Measurements from ENCODE around the gene BMF. TPM values are rescaled to one million over a fixed set of nuclear protein-coding genes. Genes with fewer than 3 reads are reported as not detected.
"Not testable (repeated sequence)": the region's sequence is repeated elsewhere in the genome, so short reads cannot be mapped to it uniquely, and the experiment has no call there.

The BMF gene
- total RNA-seq, 1 donor from 2014 or later, result 27.2 TPM

DNA sequence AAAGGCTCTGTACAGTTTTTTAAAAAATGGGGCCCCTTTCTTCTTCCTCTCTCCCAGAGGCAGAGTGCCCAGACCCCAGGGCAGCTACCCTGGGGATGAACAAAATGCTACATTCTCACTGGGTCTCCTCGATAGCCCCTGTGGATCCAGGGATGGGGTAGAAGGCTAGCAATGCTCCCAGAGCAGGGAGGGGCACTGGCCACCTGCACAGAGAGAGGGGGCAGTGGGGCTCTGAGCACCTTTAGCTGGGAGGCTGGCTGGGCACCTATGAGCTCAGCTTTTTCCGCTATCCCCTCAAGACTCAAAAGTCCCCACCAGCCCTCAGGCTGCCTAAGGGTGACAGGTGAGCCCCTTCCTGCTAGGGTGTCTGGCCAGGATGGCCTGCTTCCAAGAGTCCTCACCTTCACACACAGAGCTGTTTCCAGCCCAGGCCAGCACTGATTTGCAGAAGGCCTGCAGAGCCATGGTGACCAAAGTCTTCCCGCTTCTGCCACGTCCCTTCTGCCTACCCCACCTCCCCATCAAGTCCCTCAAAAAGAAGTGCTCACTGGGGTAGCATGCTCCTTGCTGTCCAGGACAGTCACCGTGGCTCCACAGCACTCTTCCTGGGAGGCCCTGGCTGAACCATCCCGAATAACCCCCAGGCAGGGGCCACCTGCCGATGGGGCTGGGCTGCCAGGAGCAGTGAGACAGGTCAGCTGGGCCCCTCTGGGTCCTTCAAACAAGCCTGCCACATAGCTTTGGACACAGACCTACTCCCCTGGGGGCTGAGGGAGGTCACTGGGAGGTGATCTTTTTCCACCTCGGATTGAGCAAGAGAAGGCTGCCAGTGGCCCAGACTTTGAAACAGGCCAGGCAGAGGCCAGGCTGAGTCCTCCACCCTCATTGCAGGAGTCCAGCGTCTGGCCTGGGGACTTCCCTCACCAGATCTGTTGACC lies 20.4 kb downstream of the BMF start:
- no peak for DNase-seq (ENCODE audit: low read depth)

DNA sequence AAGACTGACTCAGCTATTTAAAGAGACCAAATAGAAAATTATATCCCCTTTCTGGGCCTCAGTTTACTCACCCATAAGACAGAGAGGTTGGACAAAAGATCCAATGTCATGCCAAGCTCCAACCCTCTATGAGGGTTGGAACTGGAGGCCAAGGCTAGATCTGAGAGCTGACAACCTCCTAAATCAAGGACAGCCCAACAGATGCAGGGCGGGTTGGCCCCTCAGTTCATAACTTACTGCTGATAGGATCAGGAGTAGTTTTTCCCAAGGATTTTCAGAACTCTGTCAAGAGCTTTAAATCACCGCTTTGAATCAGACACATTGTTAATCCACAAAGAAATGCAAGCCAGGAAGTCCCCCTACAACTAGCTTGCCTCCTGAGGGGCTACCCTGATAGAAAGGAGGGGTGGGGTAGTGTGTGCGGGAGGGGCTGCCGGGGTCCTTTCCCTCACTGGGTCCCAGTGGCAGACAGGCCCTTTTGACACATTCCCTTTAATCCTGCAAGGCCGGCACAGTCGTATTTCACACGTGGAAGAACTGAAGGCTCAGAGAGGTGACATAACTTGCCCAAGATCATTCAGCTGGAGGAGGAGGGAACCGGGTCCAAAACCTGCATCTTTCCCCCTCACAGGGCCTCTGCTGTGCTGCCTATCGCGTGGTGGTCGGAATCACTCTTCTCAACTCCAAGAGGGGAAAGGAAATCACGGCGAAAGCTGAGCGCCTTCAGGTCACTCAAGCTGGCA lies 21.4 kb downstream of the BMF start:
- no peak for DNase-seq (ENCODE audit: low read depth)

GRCh38 chr15:40085266-40085665 lies 23.4 kb downstream of the BMF start:
- no peak for DNase-seq (ENCODE audit: low read depth)

DNA sequence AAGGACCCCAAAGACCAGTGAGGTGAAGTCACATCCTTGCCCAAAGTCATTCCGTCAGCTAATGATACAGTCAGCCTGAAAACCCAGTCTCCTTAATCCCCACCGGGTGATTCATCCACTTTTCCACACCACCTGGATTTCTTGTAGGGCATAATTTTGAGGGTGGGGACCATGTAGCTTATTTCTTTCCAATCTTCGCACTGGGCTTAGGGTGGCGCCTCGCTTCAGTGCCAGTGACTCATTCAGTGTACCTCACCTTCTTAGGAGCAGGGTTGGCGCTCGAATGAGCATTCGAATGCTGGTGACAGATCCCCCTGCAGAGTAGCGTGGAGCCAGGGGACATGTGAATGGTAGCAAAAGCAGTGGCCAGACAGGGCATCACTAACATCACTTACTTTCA lies 24.0 kb downstream of the BMF start:
- no peak for DNase-seq (ENCODE audit: low read depth)

DNA sequence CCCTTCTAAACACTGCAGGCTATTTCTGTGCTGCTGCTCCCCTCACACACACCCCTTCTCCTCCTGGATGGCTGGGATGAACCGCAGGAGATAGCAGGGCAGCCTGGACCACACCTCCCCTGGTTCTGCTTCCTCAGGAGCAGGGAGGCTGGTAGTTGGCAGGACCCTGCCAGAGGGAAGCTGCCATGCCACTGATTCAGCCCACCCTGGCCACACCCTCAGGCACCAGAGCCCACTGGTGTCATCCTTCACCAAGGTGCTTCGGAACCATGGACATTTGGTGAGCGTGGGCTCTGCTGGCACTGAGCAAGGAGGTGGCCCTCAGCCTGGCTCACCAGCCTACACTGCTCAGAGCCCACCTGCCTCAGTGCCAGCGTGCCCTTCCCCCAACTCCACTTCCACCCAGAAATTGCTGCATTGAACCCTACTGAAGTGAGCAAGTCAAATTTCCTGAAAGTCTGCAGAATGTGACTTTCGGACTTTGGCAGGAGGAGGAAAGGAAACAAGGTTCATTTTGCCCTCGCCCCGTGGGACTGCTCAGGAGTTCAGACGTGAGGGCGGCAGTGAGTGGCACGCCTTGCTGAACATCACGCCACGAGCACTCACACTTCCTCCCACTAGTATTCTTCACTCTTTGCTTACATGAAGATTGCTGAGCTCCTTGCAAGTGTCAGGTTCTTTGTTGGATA lies 26.3 kb downstream of the BMF start:
- no peak for DNase-seq (ENCODE audit: low read depth)

GRCh38 chr15:40081691-40082194 lies 26.9 kb downstream of the BMF start:
- DNase-seq (ENCODE audit: low read depth), result peak; percentile 85

- no peak for DNase-seq (ENCODE audit: low read depth)
Observed at GRCh38 chr15:40080847-40081246, 27.8 kb downstream of the BMF start.

DNA sequence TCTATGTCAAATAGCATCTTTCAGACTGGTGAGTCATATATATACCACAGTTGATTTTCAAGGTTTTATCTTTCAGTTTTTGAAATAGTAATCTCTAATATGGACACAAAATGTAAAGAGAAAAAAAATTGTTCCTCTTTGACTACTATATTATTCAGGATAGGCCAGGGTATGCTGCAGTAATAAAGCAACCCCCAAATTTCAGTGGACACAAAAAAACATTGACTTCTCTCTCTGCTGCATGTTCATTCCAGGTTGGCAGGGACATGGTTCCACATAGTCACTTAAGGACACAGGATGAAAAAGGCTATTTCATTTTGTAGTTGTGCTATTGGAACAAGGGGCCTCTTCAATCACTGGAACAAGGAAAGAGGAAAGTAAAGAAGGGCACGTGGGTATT lies 28.6 kb downstream of the BMF start:
- DNase-seq (ENCODE audit: low read depth), result no peak

GRCh38 chr15:40079456-40079855 lies 29.2 kb downstream of the BMF start:
- no peak for DNase-seq (ENCODE audit: low read depth)

DNA sequence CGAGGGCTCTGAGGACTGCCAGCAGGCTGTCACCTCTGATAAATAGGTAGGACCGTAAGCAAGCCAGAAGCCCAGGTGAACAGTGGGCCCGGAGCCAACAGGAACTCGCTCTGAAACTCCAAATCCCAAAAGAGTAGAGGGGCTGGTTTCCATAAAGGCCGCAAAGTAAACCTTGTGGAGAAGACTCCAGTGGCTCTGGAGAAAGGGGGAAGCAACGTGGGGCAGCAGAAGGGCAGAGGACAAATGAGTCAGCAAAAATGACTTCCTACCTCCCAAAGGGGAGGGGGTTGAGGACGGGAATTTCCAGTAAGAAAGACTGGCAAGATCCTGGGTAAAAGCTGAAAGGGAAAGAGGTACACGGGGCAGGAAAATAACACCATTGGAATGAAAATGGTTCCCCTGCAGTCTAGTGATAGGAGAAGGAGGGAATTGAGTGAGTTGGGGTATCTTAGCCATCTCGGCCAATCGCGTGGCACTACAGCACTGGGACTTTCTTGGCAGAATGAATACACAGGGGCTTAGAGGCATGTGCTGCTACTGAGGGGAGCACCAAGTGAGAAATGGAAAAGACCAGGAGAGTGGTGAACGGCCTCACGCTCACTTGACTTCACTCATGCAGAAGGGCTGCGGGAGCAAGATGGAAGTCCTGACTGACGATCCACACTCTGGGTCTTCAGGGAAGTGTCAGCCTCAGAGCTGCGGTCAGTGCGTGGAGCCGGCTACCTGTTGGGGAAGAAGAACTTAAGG lies 33.2 kb downstream of the BMF start:
- peak; percentile 79 for DNase-seq (ENCODE audit: low read depth)

GRCh38 chr15:40074656-40075055 lies 34.0 kb downstream of the BMF start:
- not testable (repeated sequence) for DNase-seq (ENCODE audit: low read depth)

DNA sequence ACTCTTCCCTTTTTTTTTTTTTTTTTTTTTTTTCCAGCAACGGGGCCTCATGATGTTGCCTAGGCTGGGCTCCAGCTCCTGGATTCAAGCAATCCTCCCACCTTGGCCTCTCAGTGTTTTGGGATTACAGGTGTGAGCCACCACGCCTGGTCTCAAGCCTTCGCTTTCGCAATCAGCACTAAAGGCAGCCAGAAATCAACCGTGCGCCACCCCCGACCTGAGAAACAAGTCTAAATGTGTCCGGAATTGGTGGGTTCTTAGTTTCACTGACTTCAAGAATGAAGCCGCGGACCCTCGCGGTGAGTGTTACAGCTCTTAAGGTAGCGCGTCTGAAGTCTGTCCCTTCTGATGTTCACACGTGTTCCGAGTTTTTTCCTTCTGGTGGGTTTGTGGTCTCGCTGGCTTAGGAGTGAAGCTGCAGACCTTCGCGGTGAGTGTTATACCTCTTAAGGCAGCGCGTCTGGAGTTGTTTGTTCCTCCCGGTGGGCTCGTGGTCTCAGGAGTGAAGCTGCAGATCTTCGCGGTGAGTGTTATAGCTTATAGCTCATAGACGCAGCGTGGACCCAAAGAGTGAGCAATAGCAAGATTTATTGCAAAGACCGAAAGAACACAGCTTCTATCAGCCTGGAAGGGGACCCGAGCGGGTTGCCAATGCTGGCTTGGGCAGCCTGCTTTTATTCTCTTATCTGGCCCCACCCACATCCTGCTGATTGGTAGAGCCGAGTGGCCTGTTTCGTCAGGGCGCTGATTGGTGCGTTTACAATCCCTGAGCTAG lies 34.8 kb downstream of the BMF start:
- not testable (repeated sequence) for DNase-seq (ENCODE audit: low read depth)

DNA sequence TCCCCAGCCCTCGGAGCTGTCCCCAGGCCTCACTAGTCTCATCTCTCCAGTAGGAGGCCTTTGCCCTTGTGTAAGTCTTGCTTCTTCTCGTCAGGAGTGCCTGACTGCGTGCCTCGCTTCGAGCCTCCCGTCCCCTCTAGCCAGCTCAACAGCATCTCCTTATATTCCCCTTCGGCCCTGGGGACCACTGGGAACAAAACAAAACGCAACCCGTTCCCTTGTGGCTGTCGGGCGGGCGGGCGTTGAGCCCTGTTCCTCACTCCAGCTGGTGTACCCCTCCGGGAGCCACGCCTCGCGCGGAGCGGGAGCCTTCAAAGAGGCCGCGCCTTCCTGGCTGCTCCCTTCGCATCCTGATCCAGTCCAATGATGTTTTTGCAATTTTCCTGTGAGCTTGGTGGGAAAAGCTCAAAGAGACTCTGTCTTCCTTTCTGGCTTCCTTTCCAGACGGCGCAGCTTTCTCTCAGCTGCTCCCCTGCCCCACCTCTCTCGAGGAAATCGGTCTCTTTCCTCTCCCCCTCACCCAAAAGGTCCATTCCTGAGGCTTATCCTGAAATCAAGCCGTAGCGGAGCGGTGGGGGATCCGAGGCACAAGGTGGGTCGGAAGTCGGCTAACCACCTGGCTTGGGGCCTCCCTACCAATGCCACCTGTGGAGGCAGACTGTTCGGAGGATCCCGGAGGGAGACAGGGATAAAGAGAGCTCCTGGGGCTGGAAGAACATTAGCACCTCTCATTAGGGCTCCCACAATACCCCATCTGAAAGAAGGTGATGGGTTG lies 36.3 kb downstream of the BMF start:
- DNase-seq (ENCODE audit: low read depth), result no peak

DNA sequence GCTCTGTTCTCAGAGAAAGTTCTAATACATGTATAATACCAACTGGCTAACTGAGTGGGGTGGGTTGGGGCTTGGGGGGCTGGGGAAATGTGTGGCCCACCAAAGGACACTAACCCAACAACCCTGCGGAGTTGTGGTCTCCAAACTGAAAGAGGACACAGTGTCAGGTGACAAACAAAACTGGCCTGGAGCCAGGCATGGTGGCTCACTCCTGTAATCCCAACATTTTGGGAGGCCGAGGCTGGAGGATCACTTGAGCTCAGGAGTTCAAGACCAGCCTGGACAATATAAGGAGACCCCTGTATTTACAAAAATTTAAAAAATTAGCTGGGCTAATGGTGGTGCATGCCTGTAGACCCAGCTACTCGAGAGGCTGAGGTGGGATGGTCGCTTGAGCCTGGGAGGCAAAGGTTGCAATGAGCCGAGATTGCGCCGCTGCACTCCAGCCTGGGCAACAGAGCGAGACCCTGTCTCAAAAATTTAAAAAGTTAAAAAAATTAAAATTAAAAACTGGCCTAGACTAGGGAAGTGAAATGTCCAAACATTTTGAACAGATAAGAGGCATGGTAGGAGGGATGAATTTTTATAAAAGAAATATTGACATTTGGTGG lies 38.0 kb downstream of the BMF start:
- no peak for DNase-seq (ENCODE audit: low read depth)

DNA sequence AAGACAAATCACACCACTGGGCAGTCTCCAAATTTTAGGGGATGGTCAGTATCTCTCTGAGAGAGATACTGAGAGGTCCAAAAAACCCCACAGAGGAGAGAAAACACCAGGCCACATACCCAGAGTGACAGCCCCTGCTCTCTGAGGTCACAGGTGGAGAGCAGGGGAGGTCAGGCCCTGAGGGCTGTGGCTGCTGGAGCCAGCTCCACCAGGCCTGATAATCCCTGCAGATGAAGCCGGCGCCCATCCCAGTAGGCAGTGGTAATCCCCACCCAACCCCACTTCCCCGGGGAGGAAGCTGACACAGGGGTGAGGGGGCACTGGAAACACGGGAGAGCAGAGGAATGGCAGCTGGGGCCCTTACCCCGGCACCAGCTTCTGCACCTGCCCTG lies 38.5 kb downstream of the BMF start:
- DNase-seq (ENCODE audit: low read depth), result no peak

DNA sequence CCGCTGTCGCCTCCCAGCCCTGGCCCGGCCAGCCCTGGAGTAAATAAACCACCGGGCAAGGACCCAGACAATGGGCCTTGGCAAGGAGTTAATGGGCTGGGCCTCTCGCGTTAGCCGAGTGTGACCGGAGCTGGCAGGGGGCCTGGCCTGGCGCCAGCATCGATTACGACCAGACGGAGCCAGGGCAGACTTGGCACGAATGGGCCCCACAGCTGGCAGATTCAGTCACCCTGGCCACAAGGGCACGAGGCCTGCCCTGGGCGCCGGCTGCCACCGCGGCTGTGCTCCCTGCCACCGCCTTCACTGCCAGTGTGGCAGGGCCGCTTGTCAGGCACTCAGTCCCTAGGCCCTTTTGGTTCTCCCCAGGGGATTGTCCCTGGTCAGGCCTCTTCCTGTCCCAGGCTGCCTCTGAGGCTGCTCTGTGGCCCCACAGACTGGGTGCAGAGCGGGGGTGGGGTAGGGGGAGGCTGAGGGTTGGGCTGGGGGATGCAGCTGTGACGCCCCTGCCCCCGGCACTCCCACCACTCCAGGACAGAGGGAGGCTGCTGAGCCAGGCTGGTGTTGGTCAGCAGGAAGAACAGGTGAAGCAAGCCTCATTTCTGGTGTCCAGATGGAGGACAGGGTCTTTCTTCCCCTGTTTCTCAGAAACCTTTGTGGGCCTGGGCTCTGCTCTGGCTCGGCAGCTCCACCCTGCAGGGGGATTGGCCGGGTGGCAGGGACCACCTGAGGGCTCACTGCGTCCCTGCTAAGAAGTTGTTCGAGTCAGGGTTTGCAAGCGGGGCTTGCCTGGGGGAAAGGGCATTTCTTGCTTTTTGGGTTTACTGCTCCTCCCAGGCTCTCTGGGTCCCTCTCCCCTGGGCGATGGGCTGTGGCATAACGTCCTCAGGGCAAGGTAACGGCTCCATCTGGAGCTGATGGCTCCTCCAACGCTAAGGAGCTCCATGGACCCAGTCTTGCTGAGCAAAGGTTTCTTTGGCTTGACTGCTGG lies 39.2 kb downstream of the BMF start:
- DNase-seq (ENCODE audit: low read depth), result peak; percentile 92

DNA sequence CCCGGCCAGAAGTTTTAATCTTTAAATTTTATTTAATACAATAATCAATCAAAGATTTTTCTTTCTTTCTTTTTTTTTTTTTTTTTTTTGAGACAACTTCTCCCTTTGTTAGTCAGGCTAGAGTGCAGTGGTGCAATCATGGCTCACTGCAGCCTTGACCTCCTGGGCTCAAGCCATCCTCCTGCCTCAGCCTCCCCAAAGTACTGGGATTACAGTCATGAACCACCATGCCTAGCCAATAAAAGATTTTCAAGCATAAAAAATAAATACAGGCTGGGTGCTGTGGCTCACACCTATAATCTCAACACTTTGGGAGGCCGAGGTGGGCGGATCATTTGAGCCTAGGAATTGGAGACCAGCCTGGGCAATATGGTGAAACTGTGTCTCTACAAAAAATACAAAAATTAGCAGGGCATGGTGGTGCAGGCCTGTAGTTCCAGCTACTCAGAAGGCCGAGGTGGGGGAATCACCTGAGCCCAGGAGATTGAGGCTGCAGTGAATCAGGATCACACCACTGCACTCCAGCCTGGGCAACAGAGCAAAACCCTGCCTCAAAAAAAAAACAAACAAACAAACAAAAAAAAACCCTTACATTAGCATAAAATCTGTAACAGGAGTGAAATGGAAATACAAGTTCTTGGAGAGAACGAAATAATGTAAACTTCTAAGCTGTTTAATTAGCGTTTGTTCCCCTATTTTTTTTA lies 40.6 kb downstream of the BMF start:
- DNase-seq (ENCODE audit: low read depth), result no peak

DNA sequence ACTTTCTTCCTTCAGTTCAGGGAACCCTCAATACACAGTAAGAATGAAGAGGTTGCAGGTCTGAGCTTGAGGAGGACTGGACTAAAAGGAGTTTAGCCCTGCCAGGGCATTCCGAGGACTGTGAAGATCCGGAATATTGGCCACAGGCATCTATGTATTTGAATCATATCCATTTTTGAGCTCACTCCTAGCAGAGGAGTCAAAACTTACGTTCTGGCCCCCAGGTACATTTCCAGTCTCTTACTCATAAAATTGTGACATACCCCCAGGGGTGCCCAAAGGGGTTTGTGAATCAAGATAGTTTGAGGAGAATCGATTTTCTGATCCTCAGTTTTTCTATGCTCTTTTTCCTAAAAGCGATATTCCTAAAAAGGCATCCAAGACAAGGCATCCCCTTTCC lies 42.1 kb downstream of the BMF start:
- no peak for DNase-seq (ENCODE audit: low read depth)
